ENCODE data around the gene EPS8.

EPS8 gene

DNA sequence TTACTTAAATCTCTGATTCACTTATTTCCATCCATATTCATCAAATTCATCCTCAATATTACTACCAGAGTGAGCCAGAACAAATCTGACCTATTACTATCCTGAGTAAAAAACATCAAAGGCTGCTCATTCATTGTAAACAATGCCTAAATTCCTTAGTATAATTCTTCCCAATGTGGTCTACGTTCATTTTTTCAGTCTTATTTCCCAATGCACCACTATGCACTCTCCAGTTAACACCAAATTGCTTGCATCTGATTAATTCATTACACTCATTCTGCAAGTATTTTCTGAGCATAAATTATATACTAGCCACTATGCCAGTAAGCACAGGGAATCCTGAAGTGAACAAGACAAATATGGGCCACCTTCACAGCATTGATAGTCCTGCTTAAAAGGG is 110.0 kb downstream of the EPS8 start:
- Histone ChIP-seq H3K4me1 (ENCODE audit: insufficient read depth, low read length, poor library complexity, severe bottlenecking) (no peaks in the 10 kb centered on the region), H3K79me2 (ENCODE audit: insufficient read depth, low read length) (no peaks in the 10 kb centered on the region), H3K4me3 (ENCODE audit: low read length, poor library complexity, severe bottlenecking) (no peak overlapping the region), H3K9me2 (replicated peaks; ENCODE audit: low read depth, low read length) (no peaks in the 10 kb centered on the region), H3F3A (ENCODE audit: low read depth) (no peaks in the 10 kb centered on the region), H3K36me3 (ENCODE audit: insufficient read depth, low read length) (no peaks in the 10 kb centered on the region), H3K9me3 (ENCODE audit: insufficient read depth, low read depth, low read length) (no peaks in the 10 kb centered on the region), H3K9ac (ENCODE audit: low read depth, low read length, poor library complexity, severe bottlenecking) (no peak overlapping the region), H3K27me3 (ENCODE audit: insufficient read depth, low read length, poor library complexity, severe bottlenecking) (no peaks in the 10 kb centered on the region), H3K4me2 (ENCODE audit: low read depth, low read length, poor library complexity, severe bottlenecking) (no peak overlapping the region), H4K20me1 (ENCODE audit: insufficient read depth, low read length, poor library complexity, severe bottlenecking) (no peaks in the 10 kb centered on the region), H2AFZ (ENCODE audit: low read length) (no peak overlapping the region)
- TF ChIP-seq, protein P1, sequence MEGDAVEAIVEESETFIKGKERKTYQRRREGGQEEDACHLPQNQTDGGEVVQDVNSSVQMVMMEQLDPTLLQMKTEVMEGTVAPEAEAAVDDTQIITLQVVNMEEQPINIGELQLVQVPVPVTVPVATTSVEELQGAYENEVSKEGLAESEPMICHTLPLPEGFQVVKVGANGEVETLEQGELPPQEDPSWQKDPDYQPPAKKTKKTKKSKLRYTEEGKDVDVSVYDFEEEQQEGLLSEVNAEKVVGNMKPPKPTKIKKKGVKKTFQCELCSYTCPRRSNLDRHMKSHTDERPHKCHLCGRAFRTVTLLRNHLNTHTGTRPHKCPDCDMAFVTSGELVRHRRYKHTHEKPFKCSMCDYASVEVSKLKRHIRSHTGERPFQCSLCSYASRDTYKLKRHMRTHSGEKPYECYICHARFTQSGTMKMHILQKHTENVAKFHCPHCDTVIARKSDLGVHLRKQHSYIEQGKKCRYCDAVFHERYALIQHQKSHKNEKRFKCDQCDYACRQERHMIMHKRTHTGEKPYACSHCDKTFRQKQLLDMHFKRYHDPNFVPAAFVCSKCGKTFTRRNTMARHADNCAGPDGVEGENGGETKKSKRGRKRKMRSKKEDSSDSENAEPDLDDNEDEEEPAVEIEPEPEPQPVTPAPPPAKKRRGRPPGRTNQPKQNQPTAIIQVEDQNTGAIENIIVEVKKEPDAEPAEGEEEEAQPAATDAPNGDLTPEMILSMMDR (conservative IDR thresholded peaks at IDR 0.05; ENCODE audit: low read length), result no peak
- TF ChIP-seq EZH2phosphoT487 (IDR thresholded peaks at IDR 0.05; ENCODE audit: borderline replicate concordance), result no peak

DNA sequence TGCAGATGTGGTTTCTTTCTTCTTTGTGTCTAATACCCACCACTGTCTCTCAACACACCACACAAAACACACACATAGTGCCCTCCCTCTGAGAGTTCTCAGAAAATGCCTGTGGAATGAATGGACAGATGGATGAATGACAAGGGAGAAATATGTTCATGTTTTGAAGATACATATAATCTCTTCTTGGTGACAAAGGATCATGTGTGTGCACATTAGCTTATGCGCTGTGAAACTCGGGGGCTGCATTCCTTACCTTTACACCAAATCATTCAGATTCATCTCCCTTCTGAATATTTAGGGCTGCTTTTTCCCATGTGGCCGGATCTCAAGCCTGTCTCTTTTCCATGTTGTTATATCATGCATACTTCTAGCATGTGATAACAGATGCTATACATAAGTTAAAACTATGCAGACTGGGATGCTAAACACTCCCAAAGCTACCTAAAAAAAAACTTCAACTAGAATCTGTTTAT is 111.4 kb downstream of the EPS8 start:
- no peaks in the 10 kb centered on the region for H3F3A ChIP-seq (ENCODE audit: low read depth)
- no peaks in the 10 kb centered on the region for H4K20me1 ChIP-seq (ENCODE audit: insufficient read depth, low read length, poor library complexity, severe bottlenecking)
- H3K36me3 ChIP-seq (ENCODE audit: insufficient read depth, low read length), result no peaks in the 10 kb centered on the region
- no peak overlapping the region for H3K4me3 ChIP-seq (ENCODE audit: low read length, poor library complexity, severe bottlenecking)
- H3K9me3 ChIP-seq (ENCODE audit: insufficient read depth, low read depth, low read length), result no peaks in the 10 kb centered on the region
- H3K4me2 ChIP-seq (ENCODE audit: low read depth, low read length, poor library complexity, severe bottlenecking), result no peak overlapping the region
- no peaks in the 10 kb centered on the region for H3K9me2 ChIP-seq (replicated peaks; ENCODE audit: low read depth, low read length)
- TF ChIP-seq, protein P1 (conservative IDR thresholded peaks at IDR 0.05; ENCODE audit: low read length), result no peak
- no peak for TF ChIP-seq EZH2phosphoT487 (IDR thresholded peaks at IDR 0.05; ENCODE audit: borderline replicate concordance)
- H3K79me2 ChIP-seq (ENCODE audit: insufficient read depth, low read length), result no peaks in the 10 kb centered on the region
- H3K27me3 ChIP-seq (ENCODE audit: insufficient read depth, low read length, poor library complexity, severe bottlenecking), result no peaks in the 10 kb centered on the region
- no peak overlapping the region for H3K9ac ChIP-seq (ENCODE audit: low read depth, low read length, poor library complexity, severe bottlenecking)
- H3K4me1 ChIP-seq (ENCODE audit: insufficient read depth, low read length, poor library complexity, severe bottlenecking), result no peaks in the 10 kb centered on the region
- no peak overlapping the region for H2AFZ ChIP-seq (ENCODE audit: low read length)

DNA sequence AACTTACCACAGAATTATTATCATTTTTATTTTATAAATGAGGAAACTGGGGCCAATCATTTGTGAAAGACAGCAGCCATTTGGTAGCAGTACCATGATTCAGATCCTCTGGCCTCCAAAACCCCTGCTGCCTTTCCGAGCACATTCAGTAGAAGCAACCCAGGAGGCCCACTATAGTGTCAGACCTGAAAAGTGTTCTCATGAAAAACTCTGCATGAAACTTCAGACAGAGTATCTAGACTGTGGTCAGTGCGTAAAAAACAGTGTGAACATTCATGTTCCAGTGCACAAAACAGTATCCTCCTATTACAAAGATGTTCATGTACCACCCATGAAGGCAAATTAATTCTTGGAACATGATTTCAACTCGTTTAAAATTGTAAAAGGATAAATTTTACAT is 112.0 kb downstream of the EPS8 start:
- Histone ChIP-seq H3K4me2 (ENCODE audit: low read depth, low read length, poor library complexity, severe bottlenecking) (no peak overlapping the region), H3K27me3 (ENCODE audit: insufficient read depth, low read length, poor library complexity, severe bottlenecking) (no peaks in the 10 kb centered on the region), H3K4me1 (ENCODE audit: insufficient read depth, low read length, poor library complexity, severe bottlenecking) (no peaks in the 10 kb centered on the region), H4K20me1 (ENCODE audit: insufficient read depth, low read length, poor library complexity, severe bottlenecking) (no peaks in the 10 kb centered on the region), H2AFZ (ENCODE audit: low read length) (no peak overlapping the region), H3K9me3 (ENCODE audit: insufficient read depth, low read depth, low read length) (no peaks in the 10 kb centered on the region), H3K36me3 (ENCODE audit: insufficient read depth, low read length) (no peaks in the 10 kb centered on the region), H3F3A (ENCODE audit: low read depth) (no peaks in the 10 kb centered on the region), H3K79me2 (ENCODE audit: insufficient read depth, low read length) (no peaks in the 10 kb centered on the region), H3K9me2 (replicated peaks; ENCODE audit: low read depth, low read length) (no peaks in the 10 kb centered on the region), H3K9ac (ENCODE audit: low read depth, low read length, poor library complexity, severe bottlenecking) (no peak overlapping the region), H3K4me3 (ENCODE audit: low read length, poor library complexity, severe bottlenecking) (no peak overlapping the region)
- no peak for TF ChIP-seq EZH2phosphoT487 (IDR thresholded peaks at IDR 0.05; ENCODE audit: borderline replicate concordance)
- TF ChIP-seq, protein P1 (conservative IDR thresholded peaks at IDR 0.05; ENCODE audit: low read length), result no peak
